Suprapubic skin (tissue), 4 donors: ENCODE measurements around the gene CD180. TPM values are rescaled to one million over a fixed set of nuclear protein-coding genes. Genes with fewer than 3 reads are reported as not detected.

ENCODE experiments used
- DNase-seq, 2 donors: peaks; one replicate each; pipeline ENCODE4 v3.0.0-alpha.2; 2019; ENCODE audit warnings: low spot score in 2 of 2
- H3K27ac ChIP-seq: fragments of 200-600 bp; sonication (generic); one replicate; pipeline ENCODE4 v1.5.1; 2019
- H3K27me3 ChIP-seq: fragments of 200-600 bp; sonication (generic); one replicate; pipeline ENCODE4 v1.5.1; 2019
- H3K36me3 ChIP-seq: fragments of 200-600 bp; sonication (generic); one replicate; pipeline ENCODE4 v1.5.1; 2019
- H3K4me1 ChIP-seq: fragments of 200-600 bp; sonication (generic); one replicate; pipeline ENCODE4 v1.5.1; 2019
- H3K4me3 ChIP-seq: fragments of 200-600 bp; sonication (generic); one replicate; pipeline ENCODE4 v1.5.1; 2019; ENCODE audit warnings: mild to moderate bottlenecking
- H3K9me3 ChIP-seq: fragments of 200-600 bp; sonication (generic); one replicate; pipeline ENCODE4 v1.5.1; 2019
- EP300 ChIP-seq: sonication (generic); formaldehyde crosslinking; IDR thresholded peaks from one replicate; pipeline ENCODE4 v1.6.1; 2017; ENCODE audit warnings: antibody characterized with exemption
- POLR2A ChIP-seq, 2 donors: fragments of 450-650 bp; IDR thresholded peaks; one replicate each; pipeline ENCODE4 v1.6.1; 2017; ENCODE audit warnings: antibody characterized with exemption in 2 of 2, mild to moderate bottlenecking in 2 of 2, moderate library complexity in 2 of 2
- POLR2AphosphoS5 ChIP-seq, 3 donors: sonication (generic); formaldehyde crosslinking; IDR thresholded peaks; one replicate each; pipeline ENCODE4 v1.6.1; 2017; ENCODE audit warnings: antibody characterized with exemption in 3 of 3
- WGBS: methylation state at CpG from one replicate; pipeline ENCODE4 v1.1.5; 2018; 5-methylcytosine and 5-hydroxymethylcytosine counted together
- total RNA-seq, 4 donors: library from RNA; depleted of rRNA; stranded (reverse); fragments of >200 nt; gene quantifications; one replicate each; pipeline ENCODE4 v1.1.0, GENCODE V29; 2016
- TF ChIP-seq, protein P1 (sequence below), 2 donors: fragments of 200-600 bp in 1 of 2; fragments of 450-650 bp in 1 of 2; sonication (generic) in 1 of 2; IDR thresholded peaks; one replicate each; pipeline ENCODE4 v1.5.1; 2016 to 2019; ENCODE audit warnings: antibody characterized with exemption in 2 of 2, mild to moderate bottlenecking in 1 of 2, moderate library complexity in 1 of 2

Gene CD180
- total RNA-seq, 4 donors from 2014 or later = 0.11 to 0.32 (median 0.18) TPM; not detected in 1

DNA sequence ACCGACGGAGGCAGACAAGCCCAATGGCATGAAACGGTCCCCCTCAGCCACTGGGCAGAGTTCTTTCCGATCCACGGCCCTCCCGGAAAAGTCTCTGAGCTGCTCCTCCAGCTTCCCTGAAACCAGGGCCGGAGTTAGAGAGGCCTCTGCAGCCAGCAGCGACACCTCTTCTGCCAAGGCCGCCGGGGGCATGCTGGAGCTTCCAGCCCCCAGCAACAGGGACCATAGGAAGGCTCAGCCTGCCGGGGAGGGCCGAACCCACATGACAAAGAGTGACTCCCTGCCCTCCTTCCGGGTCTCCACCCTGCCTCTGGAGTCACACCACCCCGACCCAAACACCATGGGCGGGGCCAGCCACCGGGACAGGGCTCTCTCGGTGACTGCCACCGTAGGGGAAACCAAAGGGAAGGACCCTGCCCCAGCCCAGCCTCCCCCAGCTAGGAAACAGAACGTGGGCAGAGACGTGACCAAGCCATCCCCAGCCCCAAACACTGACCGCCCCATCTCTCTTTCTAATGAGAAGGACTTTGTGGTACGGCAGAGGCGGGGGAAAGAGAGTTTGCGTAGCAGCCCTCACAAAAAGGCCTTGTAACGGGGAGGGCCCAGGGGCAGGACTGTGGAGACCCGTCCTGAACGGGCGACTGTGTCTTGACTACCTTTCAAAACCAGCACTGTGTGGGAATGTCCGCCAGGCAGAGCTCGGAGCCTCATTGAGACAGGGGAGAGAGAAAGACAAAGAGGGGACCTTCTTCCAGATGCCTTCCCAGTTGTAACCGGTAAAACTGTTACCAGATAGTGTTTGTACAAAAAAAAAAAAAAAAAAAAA, 29.9 kb downstream of the CD180 start:
- Histone ChIP-seq H3K36me3 (peaks cover 40% of the 10 kb centered on the region), H3K27me3 (no peaks in the 10 kb centered on the region), H3K4me3 (peak overlapping the region; percentile 34), H3K4me1 (peaks cover 7% of the 10 kb centered on the region), H3K9me3 (no peaks in the 10 kb centered on the region), H3K27ac (peak overlapping the region; percentile 76)
- WGBS = 71% methylated on average over 20 of the region's 31 CpGs
- TF ChIP-seq EP300 = no peak
- TF ChIP-seq POLR2AphosphoS5 (IDR thresholded peaks at IDR 0.05) = no peak
- TF ChIP-seq, protein P1, sequence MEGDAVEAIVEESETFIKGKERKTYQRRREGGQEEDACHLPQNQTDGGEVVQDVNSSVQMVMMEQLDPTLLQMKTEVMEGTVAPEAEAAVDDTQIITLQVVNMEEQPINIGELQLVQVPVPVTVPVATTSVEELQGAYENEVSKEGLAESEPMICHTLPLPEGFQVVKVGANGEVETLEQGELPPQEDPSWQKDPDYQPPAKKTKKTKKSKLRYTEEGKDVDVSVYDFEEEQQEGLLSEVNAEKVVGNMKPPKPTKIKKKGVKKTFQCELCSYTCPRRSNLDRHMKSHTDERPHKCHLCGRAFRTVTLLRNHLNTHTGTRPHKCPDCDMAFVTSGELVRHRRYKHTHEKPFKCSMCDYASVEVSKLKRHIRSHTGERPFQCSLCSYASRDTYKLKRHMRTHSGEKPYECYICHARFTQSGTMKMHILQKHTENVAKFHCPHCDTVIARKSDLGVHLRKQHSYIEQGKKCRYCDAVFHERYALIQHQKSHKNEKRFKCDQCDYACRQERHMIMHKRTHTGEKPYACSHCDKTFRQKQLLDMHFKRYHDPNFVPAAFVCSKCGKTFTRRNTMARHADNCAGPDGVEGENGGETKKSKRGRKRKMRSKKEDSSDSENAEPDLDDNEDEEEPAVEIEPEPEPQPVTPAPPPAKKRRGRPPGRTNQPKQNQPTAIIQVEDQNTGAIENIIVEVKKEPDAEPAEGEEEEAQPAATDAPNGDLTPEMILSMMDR (IDR thresholded peaks at IDR 0.05) = no peak
- TF ChIP-seq POLR2A (IDR thresholded peaks at IDR 0.05) = no peak
- peak; percentile 74 to 88 for DNase-seq

DNA sequence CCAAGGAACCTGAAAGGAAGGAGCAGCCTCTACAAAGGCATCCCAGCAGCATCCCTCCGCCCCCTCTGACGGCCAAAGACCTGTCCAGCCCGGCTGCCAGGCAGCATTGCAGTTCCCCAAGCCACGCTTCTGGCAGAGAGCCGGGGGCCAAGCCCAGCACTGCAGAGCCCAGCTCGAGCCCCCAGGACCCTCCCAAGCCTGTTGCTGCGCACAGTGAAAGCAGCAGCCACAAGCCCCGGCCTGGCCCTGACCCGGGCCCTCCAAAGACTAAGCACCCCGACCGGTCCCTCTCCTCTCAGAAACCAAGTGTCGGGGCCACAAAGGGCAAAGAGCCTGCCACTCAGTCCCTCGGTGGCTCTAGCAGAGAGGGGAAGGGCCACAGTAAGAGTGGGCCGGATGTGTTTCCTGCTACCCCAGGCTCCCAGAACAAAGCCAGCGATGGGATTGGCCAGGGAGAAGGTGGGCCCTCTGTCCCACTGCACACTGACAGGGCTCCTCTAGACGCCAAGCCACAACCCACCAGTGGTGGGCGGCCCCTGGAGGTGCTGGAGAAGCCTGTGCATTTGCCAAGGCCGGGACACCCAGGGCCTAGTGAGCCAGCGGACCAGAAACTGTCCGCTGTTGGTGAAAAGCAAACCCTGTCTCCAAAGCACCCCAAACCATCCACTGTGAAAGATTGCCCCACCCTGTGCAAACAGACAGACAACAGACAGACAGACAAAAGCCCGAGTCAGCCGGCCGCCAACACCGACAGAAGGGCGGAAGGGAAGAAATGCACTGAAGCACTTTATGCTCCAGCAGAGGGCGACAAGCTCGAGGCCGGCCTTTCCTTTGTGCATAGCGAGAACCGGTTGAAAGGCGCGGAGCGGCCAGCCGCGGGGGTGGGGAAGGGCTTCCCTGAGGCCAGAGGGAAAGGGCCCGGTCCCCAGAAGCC, 30.8 kb downstream of the CD180 start:
- DNase-seq = peak; percentile 90 to 95
- Histone ChIP-seq H3K36me3 (peaks cover 40% of the 10 kb centered on the region), H3K27ac (peak overlapping the region; percentile 76), H3K27me3 (no peaks in the 10 kb centered on the region), H3K9me3 (no peaks in the 10 kb centered on the region), H3K4me1 (peaks cover 16% of the 10 kb centered on the region), H3K4me3 (peak overlapping the region; percentile 34)
- 72% methylated on average over 17 of the region's 36 CpGs for WGBS
- TF ChIP-seq, protein P1 (IDR thresholded peaks at IDR 0.05) = peak; percentile 29 to 61
- TF ChIP-seq POLR2A (IDR thresholded peaks at IDR 0.05) = no peak

DNA sequence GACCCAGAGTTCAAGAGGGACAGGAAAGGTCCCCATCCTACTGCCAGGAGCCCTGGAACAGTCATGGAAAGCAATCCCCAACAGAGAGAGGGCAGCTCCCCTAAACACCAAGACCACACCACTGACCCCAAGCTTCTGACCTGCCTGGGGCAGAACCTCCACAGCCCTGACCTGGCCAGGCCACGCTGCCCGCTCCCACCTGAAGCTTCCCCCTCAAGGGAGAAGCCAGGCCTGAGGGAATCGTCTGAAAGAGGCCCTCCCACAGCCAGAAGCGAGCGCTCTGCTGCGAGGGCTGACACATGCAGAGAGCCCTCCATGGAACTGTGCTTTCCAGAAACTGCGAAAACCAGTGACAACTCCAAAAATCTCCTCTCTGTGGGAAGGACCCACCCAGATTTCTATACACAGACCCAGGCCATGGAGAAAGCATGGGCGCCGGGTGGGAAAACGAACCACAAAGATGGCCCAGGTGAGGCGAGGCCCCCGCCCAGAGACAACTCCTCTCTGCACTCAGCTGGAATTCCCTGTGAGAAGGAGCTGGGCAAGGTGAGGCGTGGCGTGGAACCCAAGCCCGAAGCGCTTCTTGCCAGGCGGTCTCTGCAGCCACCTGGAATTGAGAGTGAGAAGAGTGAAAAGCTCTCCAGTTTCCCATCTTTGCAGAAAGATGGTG, 31.6 kb downstream of the CD180 start:
- 94% methylated on average over 17 of the region's 17 CpGs for WGBS
- Histone ChIP-seq H3K27ac (no peak overlapping the region), H3K36me3 (peaks cover 40% of the 10 kb centered on the region), H3K27me3 (no peaks in the 10 kb centered on the region), H3K9me3 (no peaks in the 10 kb centered on the region), H3K4me3 (no peak overlapping the region), H3K4me1 (peaks cover 24% of the 10 kb centered on the region)
- DNase-seq = no peak
- TF ChIP-seq POLR2AphosphoS5 (IDR thresholded peaks at IDR 0.05) (no peak), EP300 (no peak), POLR2A (IDR thresholded peaks at IDR 0.05) (no peak)
- TF ChIP-seq, protein P1 (IDR thresholded peaks at IDR 0.05) = no peak

DNA sequence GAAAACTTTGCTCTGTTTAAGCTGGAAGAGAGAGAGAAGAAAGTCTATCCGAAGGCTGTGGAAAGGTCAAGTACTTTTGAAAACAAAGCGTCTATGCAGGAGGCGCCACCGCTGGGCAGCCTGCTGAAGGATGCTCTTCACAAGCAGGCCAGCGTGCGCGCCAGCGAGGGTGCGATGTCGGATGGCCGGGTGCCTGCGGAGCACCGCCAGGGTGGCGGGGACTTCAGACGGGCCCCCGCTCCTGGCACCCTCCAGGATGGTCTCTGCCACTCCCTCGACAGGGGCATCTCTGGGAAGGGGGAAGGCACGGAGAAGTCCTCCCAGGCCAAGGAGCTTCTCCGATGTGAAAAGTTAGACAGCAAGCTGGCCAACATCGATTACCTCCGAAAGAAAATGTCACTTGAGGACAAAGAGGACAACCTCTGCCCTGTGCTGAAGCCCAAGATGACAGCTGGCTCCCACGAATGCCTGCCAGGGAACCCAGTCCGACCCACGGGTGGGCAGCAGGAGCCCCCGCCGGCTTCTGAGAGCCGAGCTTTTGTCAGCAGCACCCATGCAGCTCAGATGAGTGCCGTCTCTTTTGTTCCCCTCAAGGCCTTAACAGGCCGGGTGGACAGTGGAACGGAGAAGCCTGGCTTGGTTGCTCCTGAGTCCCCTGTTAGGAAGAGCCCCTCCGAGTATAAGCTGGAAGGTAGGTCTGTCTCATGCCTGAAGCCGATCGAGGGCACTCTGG, 32.6 kb downstream of the CD180 start:
- 90% methylated on average over 13 of the region's 33 CpGs for WGBS
- Histone ChIP-seq H3K36me3 (peaks cover 40% of the 10 kb centered on the region), H3K27ac (no peak overlapping the region)

More for the DNA sequence above, 32.6 kb downstream of the CD180 start:
- no peak for DNase-seq
- Histone ChIP-seq H3K4me3 (no peak overlapping the region), H3K9me3 (no peaks in the 10 kb centered on the region), H3K27me3 (no peaks in the 10 kb centered on the region), H3K4me1 (peaks cover 26% of the 10 kb centered on the region)
- no peak for TF ChIP-seq EP300
- TF ChIP-seq POLR2A (IDR thresholded peaks at IDR 0.05) = no peak
- TF ChIP-seq, protein P1 (IDR thresholded peaks at IDR 0.05) = no peak
- TF ChIP-seq POLR2AphosphoS5 (IDR thresholded peaks at IDR 0.05) = no peak
